Measurements from ENCODE around the gene OR6M1.

DNA sequence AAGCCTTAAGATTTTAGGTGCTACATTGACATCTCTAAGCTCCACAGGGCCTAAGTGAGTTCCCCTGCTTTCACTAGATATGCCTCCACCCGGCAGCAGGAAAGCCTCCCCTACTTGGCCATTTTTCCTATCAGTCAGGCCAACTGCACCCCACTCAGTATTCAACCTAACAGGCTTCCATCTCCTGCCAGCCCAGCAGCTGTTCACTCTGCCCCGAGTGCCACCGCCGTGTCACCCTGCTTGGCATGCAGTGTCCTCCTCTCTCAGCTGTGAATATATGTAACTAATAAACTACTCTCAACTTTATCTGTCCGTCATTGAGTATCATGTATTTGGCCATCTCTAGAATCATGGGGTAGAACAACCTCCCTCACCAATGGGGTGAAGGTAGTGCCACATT lies 9.0 kb upstream of the OR6M1 start:
- TF ChIP-seq, protein P1, sequence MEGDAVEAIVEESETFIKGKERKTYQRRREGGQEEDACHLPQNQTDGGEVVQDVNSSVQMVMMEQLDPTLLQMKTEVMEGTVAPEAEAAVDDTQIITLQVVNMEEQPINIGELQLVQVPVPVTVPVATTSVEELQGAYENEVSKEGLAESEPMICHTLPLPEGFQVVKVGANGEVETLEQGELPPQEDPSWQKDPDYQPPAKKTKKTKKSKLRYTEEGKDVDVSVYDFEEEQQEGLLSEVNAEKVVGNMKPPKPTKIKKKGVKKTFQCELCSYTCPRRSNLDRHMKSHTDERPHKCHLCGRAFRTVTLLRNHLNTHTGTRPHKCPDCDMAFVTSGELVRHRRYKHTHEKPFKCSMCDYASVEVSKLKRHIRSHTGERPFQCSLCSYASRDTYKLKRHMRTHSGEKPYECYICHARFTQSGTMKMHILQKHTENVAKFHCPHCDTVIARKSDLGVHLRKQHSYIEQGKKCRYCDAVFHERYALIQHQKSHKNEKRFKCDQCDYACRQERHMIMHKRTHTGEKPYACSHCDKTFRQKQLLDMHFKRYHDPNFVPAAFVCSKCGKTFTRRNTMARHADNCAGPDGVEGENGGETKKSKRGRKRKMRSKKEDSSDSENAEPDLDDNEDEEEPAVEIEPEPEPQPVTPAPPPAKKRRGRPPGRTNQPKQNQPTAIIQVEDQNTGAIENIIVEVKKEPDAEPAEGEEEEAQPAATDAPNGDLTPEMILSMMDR (IDR thresholded peaks at IDR 0.05), result no peak
- TF ChIP-seq EP300 (IDR thresholded peaks at IDR 0.05), result no peak

Measured in tibial nerve (tissue), 4 donors.